ENCODE results near the gene ATP8A2. TPM values are rescaled to one million over a fixed set of nuclear protein-coding genes. Genes with fewer than 3 reads are reported as not detected.
A peak's percentile ranks its signal among the peaks of the same experiment; 100 is the strongest.
"Not testable (repeated sequence)": the region's sequence is repeated elsewhere in the genome, so short reads cannot be mapped to it uniquely, and the experiment has no call there.

Gene ATP8A2
- 0.14 and 0.20 TPM in 2 replicates for total RNA-seq (2014; rRNA removed; shearing (Covaris generic))
- polyA plus RNA-seq (2014; cell fraction: nucleus; rRNA removed) = not detected in 2 replicates

- DNase-seq (ENCODE audit: extremely low read depth, low read depth) = no peak
These were observed at the start of gene ATP8A2 for GRCh38 chr13:25371875-25372283. ATP8A2 (plus strand) TSS chr13:25371974; CDS start chr13:25372213, 239 bp downstream.

- DNase-seq (ENCODE audit: extremely low read depth, low read depth) = no peak
These were observed 47.7 kb upstream of the ATP8A2 start for GRCh38 chr13:25324100-25324499.

- DNase-seq (ENCODE audit: extremely low read depth, low read depth) = peak; percentile 13
These were observed 42.1 kb upstream of the ATP8A2 start for GRCh38 chr13:25329706-25330105.

GRCh38 chr13:25330541-25330940, 41.2 kb upstream of the ATP8A2 start:
- DNase-seq (ENCODE audit: extremely low read depth, low read depth) = no peak

- DNase-seq (ENCODE audit: extremely low read depth, low read depth) = no peak
These were observed 35.9 kb upstream of the ATP8A2 start for GRCh38 chr13:25335856-25336255.

GRCh38 chr13:25345576-25345975, 26.2 kb upstream of the ATP8A2 start:
- no peak for DNase-seq (ENCODE audit: extremely low read depth, low read depth)

- no peak for DNase-seq (ENCODE audit: extremely low read depth, low read depth)
These were observed 24.6 kb upstream of the ATP8A2 start for GRCh38 chr13:25347151-25347550.

GRCh38 chr13:25351404-25351803, 20.4 kb upstream of the ATP8A2 start:
- DNase-seq (ENCODE audit: extremely low read depth, low read depth) = no peak

GRCh38 chr13:25352230-25352629, 19.5 kb upstream of the ATP8A2 start:
- no peak for DNase-seq (ENCODE audit: extremely low read depth, low read depth)

- no peak for DNase-seq (ENCODE audit: extremely low read depth, low read depth)
These were observed 19.0 kb upstream of the ATP8A2 start for GRCh38 chr13:25352806-25353205.

- DNase-seq (ENCODE audit: extremely low read depth, low read depth) = no peak
These were observed 18.4 kb upstream of the ATP8A2 start for GRCh38 chr13:25353344-25353743.

- DNase-seq (ENCODE audit: extremely low read depth, low read depth) = no peak
These were observed 17.4 kb upstream of the ATP8A2 start for GRCh38 chr13:25354377-25354776.

GRCh38 chr13:25360443-25360842, 11.3 kb upstream of the ATP8A2 start:
- DNase-seq (ENCODE audit: extremely low read depth, low read depth) = not testable (repeated sequence)

- no peak for DNase-seq (ENCODE audit: extremely low read depth, low read depth)
These were observed 6.0 kb upstream of the ATP8A2 start for GRCh38 chr13:25365720-25366235.

GRCh38 chr13:25371158-25371874, 458 bp upstream of the ATP8A2 start:
- no peak for DNase-seq (ENCODE audit: extremely low read depth, low read depth)

GRCh38 chr13:25372284-25373081, 709 bp downstream of the ATP8A2 start:
- no peak for DNase-seq (ENCODE audit: extremely low read depth, low read depth)

GRCh38 chr13:25375727-25376358, 4.1 kb downstream of the ATP8A2 start:
- peak; percentile 45 for DNase-seq (ENCODE audit: extremely low read depth, low read depth)

- no peak for DNase-seq (ENCODE audit: extremely low read depth, low read depth)
These were observed 5.6 kb downstream of the ATP8A2 start for GRCh38 chr13:25377244-25377962.

GRCh38 chr13:25378528-25378927, 6.8 kb downstream of the ATP8A2 start:
- DNase-seq (ENCODE audit: extremely low read depth, low read depth) = no peak

- DNase-seq (ENCODE audit: extremely low read depth, low read depth) = no peak
These were observed 7.2 kb downstream of the ATP8A2 start for GRCh38 chr13:25379011-25379410.

Measured in NCI-H460 (cell line).